ENCODE data around the gene IPCEF1.

GRCh38 chr6:154242617-154243357 is 113.8 kb downstream of the IPCEF1 start:
- TF ChIP-seq EZH2phosphoT487 (IDR thresholded peaks at IDR 0.05; ENCODE audit: insufficient read depth, low read depth) (no peak), EZH2 (IDR thresholded peaks at IDR 0.05; ENCODE audit: insufficient read depth, poor library complexity, severe bottlenecking) (no peak)

Measured in GM23248 (cell line).